ENCODE data around the gene IGLL5.

IGLL5 gene

DNA sequence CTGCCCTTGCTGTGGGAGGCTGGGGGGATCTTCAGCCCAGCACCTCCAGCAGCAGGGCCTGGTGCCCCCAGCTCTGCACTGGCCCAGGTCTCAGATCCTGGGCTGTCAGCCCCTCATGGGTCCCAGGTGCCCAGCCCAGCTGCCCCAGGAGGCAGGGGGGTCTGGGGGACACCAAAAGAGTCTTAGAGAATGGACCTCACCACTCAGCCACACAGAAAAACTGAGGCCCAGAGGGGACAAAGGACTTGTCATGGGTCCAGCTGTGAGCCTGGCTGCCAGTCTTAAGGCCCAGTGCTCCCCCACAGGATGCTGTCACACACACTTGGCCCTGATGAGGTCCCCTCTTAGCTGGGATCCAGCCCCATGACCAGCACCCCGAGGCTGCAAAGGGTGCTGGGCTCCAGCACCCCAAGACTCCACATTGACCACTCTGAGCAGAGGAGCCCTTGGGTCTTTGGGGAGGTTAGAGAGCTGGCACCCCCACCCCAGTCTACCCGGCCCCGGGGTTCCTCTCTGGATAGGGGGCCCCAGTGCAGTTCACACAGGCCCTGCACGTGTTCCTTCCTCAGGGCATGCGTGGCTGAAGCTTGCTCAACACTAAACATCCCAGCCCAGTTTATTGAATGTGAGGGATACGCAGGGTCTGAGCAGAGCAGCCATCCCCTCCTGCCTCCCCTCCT, 54.4 kb downstream of the IGLL5 start:
- no peak for DNase-seq

DNA sequence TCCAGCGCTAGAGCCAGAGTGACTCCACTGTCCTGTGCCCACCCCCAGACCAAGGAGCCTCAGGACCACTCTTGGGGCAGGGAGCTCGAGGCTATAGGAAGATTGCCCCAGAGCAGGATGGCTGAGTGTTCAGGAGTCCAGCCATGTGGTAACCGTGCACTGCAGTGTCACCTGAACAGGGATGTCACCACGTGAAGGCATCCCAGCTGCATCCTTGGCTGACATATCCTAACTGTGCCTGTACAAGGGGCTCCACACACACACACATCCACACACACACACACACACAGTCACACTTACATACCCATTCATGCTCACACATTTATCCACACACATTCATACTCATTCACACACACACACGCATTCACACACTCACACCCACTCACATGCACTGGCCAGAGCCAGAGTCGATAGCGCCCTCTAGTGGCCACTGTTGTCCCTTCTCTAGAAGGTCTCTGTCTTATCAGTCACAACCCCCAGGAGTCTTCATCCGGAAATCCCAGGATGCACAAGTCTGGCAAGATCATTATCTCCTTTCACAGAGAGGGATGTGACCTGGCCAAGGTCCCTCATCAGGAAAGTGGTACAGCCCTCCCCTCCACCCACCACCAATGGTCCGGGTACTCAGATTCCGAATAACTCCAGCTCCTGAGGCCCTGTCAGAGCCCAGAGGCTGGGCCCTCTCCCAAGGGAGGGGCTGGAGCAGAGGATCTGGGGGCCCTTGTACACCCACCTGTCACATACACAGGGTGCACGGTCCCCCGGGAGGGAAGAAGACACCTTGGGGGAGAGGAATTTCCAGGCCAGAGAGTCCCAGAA, 55.1 kb downstream of the IGLL5 start:
- DNase-seq = peak; percentile 79

GRCh38 chr22:22943521-22944267, 56.1 kb downstream of the IGLL5 start:
- no peak for DNase-seq

DNA sequence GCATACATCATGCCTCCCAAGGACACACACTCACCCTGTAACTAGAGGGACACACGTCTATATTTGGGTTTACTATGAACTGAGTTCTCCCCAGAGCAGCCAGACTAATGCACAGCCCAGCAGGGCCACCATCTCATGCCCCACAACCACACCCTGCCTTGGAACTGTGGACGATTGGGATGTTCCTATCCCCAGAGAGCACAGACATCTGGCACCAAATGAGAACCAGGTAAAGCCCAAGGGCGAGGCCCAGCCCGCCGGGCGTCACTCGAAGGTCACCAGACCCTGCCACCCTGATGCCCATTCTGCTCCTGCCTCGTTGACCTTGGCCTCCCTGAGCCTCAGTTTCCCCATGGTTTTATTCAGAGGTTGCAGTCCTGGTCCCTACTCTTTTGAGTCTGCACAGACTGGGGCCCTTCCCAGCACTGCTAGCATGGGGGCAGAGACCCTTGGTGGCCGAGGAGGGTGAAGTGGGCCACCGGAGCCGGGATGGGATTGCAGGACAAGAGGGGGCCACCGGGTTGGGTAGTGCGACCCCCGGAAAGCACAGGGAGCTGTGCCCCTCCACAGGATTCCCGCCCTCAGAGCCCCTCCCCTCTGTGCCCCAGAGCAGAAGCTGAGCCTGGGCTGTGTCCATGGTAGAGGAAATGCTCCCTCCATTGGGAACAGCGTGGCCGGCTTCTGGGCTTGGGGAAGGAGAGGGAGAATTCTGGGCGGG, 56.8 kb downstream of the IGLL5 start:
- no peak for DNase-seq

- DNase-seq = no peak
Measured at GRCh38 chr22:22945195-22945594, 57.6 kb downstream of the IGLL5 start.
